ENCODE data around the gene GSTT4. TPM values are rescaled to one million over a fixed set of nuclear protein-coding genes. Genes with fewer than 3 reads are reported as not detected.

Gene GSTT4
- total RNA-seq, 2 experiments from 2014 or later: not detected

DNA sequence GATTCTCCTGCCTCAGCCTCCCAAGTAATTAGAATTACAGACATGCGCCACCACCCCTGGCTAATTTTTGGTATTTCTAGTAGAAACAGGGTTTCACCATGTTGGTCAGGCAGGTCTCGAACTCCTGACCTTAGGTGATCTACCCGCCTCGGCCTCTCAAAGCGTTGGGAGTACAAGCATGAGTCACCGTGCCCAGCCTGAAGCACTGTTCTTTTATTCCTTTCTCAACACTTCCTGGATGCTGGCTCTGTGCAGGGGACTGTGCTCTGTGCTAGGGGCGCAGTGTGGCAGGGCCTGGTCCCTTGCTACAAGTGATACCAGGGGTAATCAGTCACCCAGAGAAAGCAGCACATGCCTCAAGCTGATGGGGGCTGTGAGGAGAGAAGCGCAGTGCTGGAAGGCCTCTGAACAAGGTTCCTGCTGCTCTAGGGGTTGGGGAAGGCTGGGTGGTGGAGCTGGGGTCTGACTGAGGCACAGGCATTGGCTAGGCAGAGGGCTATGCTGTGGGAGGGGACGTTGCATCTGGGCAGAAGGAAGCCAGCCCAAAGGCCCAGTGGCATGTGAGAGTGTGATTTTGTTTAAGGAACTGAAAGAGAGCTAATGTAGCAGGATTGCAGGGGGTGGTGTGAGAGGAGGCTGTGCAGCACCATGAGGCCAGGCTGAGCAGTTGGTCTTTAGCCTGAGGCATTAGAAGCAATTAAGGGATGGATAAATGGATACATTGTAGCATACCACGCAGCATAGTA, 48.4 kb upstream of the GSTT4 start:
- peak; percentile 68 for DNase-seq (ENCODE audit: low spot score)

DNA sequence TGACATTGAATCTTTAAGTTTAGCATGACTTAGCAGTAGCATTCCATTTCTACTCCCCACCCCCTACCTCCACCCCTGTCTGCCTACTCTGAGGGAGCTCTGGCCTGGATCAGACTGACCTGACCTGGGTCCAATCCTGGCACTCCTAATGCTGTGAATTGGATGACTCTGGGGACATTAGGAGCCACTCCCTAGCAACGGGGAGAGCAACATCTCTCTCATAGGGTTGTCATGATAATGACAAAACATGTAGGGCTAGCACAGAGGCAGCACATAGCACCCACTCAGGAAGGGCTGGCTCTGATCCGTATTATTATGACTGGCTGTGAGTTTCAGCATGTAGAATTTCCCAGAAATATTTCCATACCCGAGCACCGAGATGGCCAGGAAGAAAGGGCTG, 46.3 kb upstream of the GSTT4 start:
- BruUV-seq (replicated peaks): no TSS peak
- ChIA-PET POLR2A (no interaction called here), CTCF (ENCODE audit: unreplicated experiment) (interaction anchor here (0.6 kb wide), 1 partner anchor 1331 kb away, joined by 4 read pairs; no protein-coding TSS in a partner anchor)
- intact Hi-C loops (cut with micrococcal nuclease; ENCODE audit: unreplicated experiment): no loop called here
- H2AFZ ChIP-seq (ENCODE audit: low read length): no peak overlapping the region
- peaks cover 10% of the 10 kb centered on the region for H3K4me1 ChIP-seq (ENCODE audit: insufficient read depth, low read length, poor library complexity, severe bottlenecking)
- no peaks in the 10 kb centered on the region for H3K9me3 ChIP-seq (ENCODE audit: low read length)
- DNase-seq (ENCODE audit: low spot score): no peak
- no peak overlapping the region for H3K4me2 ChIP-seq (ENCODE audit: low read length)
- TF ChIP-seq EZH2phosphoT487 (IDR thresholded peaks at IDR 0.05; ENCODE audit: borderline replicate concordance, low read depth, low read length) (no peak), CTCF (conservative IDR thresholded peaks at IDR 0.05; ENCODE audit: low read length) (no peak)
- no peak overlapping the region for H3K4me3 ChIP-seq (ENCODE audit: low read depth, low read length, poor library complexity, severe bottlenecking)
- H3K79me2 ChIP-seq (ENCODE audit: insufficient read depth, low read depth, low read length): no peaks in the 10 kb centered on the region
- H3K27ac ChIP-seq (ENCODE audit: low read depth, low read length, poor library complexity, severe bottlenecking): no peak overlapping the region
- H3K9me2 ChIP-seq (ENCODE audit: insufficient read depth, low read length): no peaks in the 10 kb centered on the region
- peaks cover 79% of the 10 kb centered on the region for H3K36me3 ChIP-seq (ENCODE audit: insufficient read depth, low read length)
- H4K20me1 ChIP-seq (ENCODE audit: insufficient read depth, low read length): no peaks in the 10 kb centered on the region

More for the DNA sequence above, 48.4 kb upstream of the GSTT4 start:
- no peaks in the 10 kb centered on the region for H3K79me2 ChIP-seq (ENCODE audit: insufficient read depth, low read depth, low read length)
- ChIA-PET POLR2A (interaction anchor here (0.6 kb wide), 1 partner anchor 37 kb away, joined by 3 read pairs; no protein-coding TSS in a partner anchor), CTCF (ENCODE audit: unreplicated experiment) (no interaction called here)
- no peaks in the 10 kb centered on the region for H4K20me1 ChIP-seq (ENCODE audit: insufficient read depth, low read length)
- no peaks in the 10 kb centered on the region for H3K9me3 ChIP-seq (ENCODE audit: low read length)
- intact Hi-C loops (cut with micrococcal nuclease; ENCODE audit: unreplicated experiment): no loop called here
- no peak overlapping the region for H3K4me3 ChIP-seq (ENCODE audit: low read depth, low read length, poor library complexity, severe bottlenecking)
- H3K27ac ChIP-seq (ENCODE audit: low read depth, low read length, poor library complexity, severe bottlenecking): peak overlapping the region; percentile 8
- TF ChIP-seq CTCF (conservative IDR thresholded peaks at IDR 0.05; ENCODE audit: low read length): no peak
- no peak for TF ChIP-seq EZH2phosphoT487 (IDR thresholded peaks at IDR 0.05; ENCODE audit: borderline replicate concordance, low read depth, low read length)
- H3K4me2 ChIP-seq (ENCODE audit: low read length): no peak overlapping the region
- peaks cover 10% of the 10 kb centered on the region for H3K4me1 ChIP-seq (ENCODE audit: insufficient read depth, low read length, poor library complexity, severe bottlenecking)
- no TSS peak for BruUV-seq (replicated peaks)
- peaks cover 88% of the 10 kb centered on the region for H3K36me3 ChIP-seq (ENCODE audit: insufficient read depth, low read length)
- H3K9me2 ChIP-seq (ENCODE audit: insufficient read depth, low read length): no peaks in the 10 kb centered on the region
- H2AFZ ChIP-seq (ENCODE audit: low read length): no peak overlapping the region

- CTCF ChIA-PET (ENCODE audit: unreplicated experiment): no interaction called here
- Histone ChIP-seq H3K27ac (ENCODE audit: low read depth, low read length, poor library complexity, severe bottlenecking) (no peak overlapping the region), H4K20me1 (ENCODE audit: insufficient read depth, low read length) (no peaks in the 10 kb centered on the region), H3K9me2 (ENCODE audit: insufficient read depth, low read length) (no peaks in the 10 kb centered on the region), H3K4me3 (ENCODE audit: low read depth, low read length, poor library complexity, severe bottlenecking) (no peak overlapping the region), H3K4me1 (ENCODE audit: insufficient read depth, low read length, poor library complexity, severe bottlenecking) (peaks cover 10% of the 10 kb centered on the region), H3K79me2 (ENCODE audit: insufficient read depth, low read depth, low read length) (no peaks in the 10 kb centered on the region), H3K36me3 (ENCODE audit: insufficient read depth, low read length) (peaks cover 74% of the 10 kb centered on the region), H2AFZ (ENCODE audit: low read length) (no peak overlapping the region), H3K9me3 (ENCODE audit: low read length) (no peaks in the 10 kb centered on the region), H3K4me2 (ENCODE audit: low read length) (no peak overlapping the region)
- POLR2A ChIA-PET: no interaction called here
- intact Hi-C loops (cut with micrococcal nuclease; ENCODE audit: unreplicated experiment): no loop called here
- TF ChIP-seq EZH2phosphoT487 (IDR thresholded peaks at IDR 0.05; ENCODE audit: borderline replicate concordance, low read depth, low read length) (no peak), CTCF (conservative IDR thresholded peaks at IDR 0.05; ENCODE audit: low read length) (no peak)
- no TSS peak for BruUV-seq (replicated peaks)
- DNase-seq (ENCODE audit: low spot score): no peak
Measured at GRCh38 chr22:24051028-24051427, 45.8 kb upstream of the GSTT4 start.

All from OCI-LY7 (cell line).